PC-3 (cell line): ENCODE data around the gene ITGB4. TPM values are rescaled to one million over a fixed set of nuclear protein-coding genes. Genes with fewer than 3 reads are reported as not detected.

Source experiments
- ATAC-seq: fragments of 200-7000 bp; cut with Tn5 transposase; 2 replicates; pipeline ENCODE4 v1.9.1; 2020; ENCODE audit warnings: mild to moderate bottlenecking, moderate library complexity
- BruUV-seq: library from RNA; stranded (reverse); fragments of 400-500 nt; replicated peaks from 2 replicates; lab custom pipeline; 2021; lab: Mats Ljungman, UMichigan
- CTCF ChIA-PET: fragments of 300-600 bp; sonication (Branson Sonifier 250); formaldehyde crosslinking; loops from one replicate; lab custom pipeline; 2022; ENCODE audit warnings: antibody characterized with exemption; lab: Charles Lee
- POLR2A ChIA-PET: fragments of 300-600 bp; sonication (Branson Sonifier 250); formaldehyde crosslinking; loops from one replicate; lab custom pipeline; 2022; ENCODE audit warnings: antibody characterized with exemption; ENCODE audit not compliant: unreplicated experiment; lab: Charles Lee
- DNase-seq: peaks from one replicate; pipeline ENCODE4 v3.0.0-alpha.2; 2015
- H2AFZ ChIP-seq: fragments of 300-600 bp; sonication (generic); 2 replicates; pipeline ENCODE4 v1.6.0; 2016; ENCODE audit warnings: antibody characterized with exemption, low read length
- H3F3A ChIP-seq: fragments of 300-600 bp; sonication (generic); one replicate; pipeline ENCODE4 v1.6.0; 2017; ENCODE audit warnings: antibody characterized with exemption, low read length, control low read depth, mild to moderate bottlenecking; ENCODE audit not compliant: unreplicated experiment
- H3K27ac ChIP-seq: fragments of 300-600 bp; sonication (generic); 2 replicates; pipeline ENCODE4 v1.5.1; 2016; ENCODE audit warnings: mild to moderate bottlenecking, low read length
- H3K27me3 ChIP-seq: fragments of 300-600 bp; sonication (generic); 2 replicates; pipeline ENCODE4 v1.6.1; 2016; ENCODE audit warnings: low read length, mixed read lengths
- H3K36me3 ChIP-seq: fragments of 300-600 bp; sonication (generic); 2 replicates; pipeline ENCODE4 v1.6.1; 2016; ENCODE audit warnings: low read depth, mixed run types, low read length, mixed read lengths
- H3K4me1 ChIP-seq: fragments of 300-600 bp; sonication (generic); 2 replicates; pipeline ENCODE4 v1.5.1; 2016; ENCODE audit warnings: low read length; ENCODE audit not compliant: insufficient read depth
- H3K4me2 ChIP-seq: fragments of 300-600 bp; sonication (generic); 2 replicates; pipeline ENCODE4 v1.6.0; 2016; ENCODE audit warnings: low read length
- H3K4me3 ChIP-seq: fragments of 300-600 bp; sonication (generic); 2 replicates; pipeline ENCODE4 v1.5.1; 2016; ENCODE audit warnings: mild to moderate bottlenecking, low read length, mixed read lengths
- H3K79me2 ChIP-seq: fragments of 300-600 bp; sonication (generic); 2 replicates; pipeline ENCODE4 v1.6.1; 2017; ENCODE audit warnings: low read length, mixed read lengths
- H3K9ac ChIP-seq: fragments of 300-600 bp; sonication (generic); 2 replicates; pipeline ENCODE4 v1.6.0; 2016; ENCODE audit warnings: mild to moderate bottlenecking, low read length
- H3K9me2 ChIP-seq: fragments of 300-600 bp; sonication (generic); replicated peaks from 2 replicates; pipeline ENCODE4 v1.6.1; 2016; ENCODE audit warnings: mixed run types, low read length, mixed read lengths
- H3K9me3 ChIP-seq: fragments of 300-600 bp; sonication (generic); 2 replicates; pipeline ENCODE4 v1.6.1; 2016; ENCODE audit warnings: low read length, mixed read lengths
- H4K20me1 ChIP-seq: fragments of 300-600 bp; sonication (generic); 2 replicates; pipeline ENCODE4 v1.6.1; 2016; ENCODE audit warnings: low read length, mixed read lengths
- CTCF ChIP-seq: fragments of 300-600 bp; sonication (generic); conservative IDR thresholded peaks from 2 replicates; pipeline ENCODE4 v1.5.1; 2017; ENCODE audit warnings: antibody characterized with exemption, low read depth, mild to moderate bottlenecking, low read length
- EZH2 ChIP-seq: fragments of 300-600 bp; sonication (generic); IDR thresholded peaks from one replicate; pipeline ENCODE4 v1.6.1; 2017; ENCODE audit warnings: antibody characterized with exemption, mild to moderate bottlenecking, low read length; ENCODE audit not compliant: unreplicated experiment
- EZH2phosphoT487 ChIP-seq: fragments of 300-600 bp; sonication (generic); IDR thresholded peaks from 2 replicates; pipeline ENCODE4 v1.6.1; 2018; ENCODE audit warnings: mild to moderate bottlenecking, antibody characterized with exemption, low read length, borderline replicate concordance
- intact Hi-C: fragments of 100-400 bp; cut with micrococcal nuclease; formaldehyde crosslinking; loops from 2 replicates; pipeline ENCODE4 v1.9.0; 2023
- total RNA-seq: library from RNA; depleted of rRNA; stranded (reverse); fragments of >200 nt; gene quantifications from 2 replicates; pipeline ENCODE4 v1.2.3, GENCODE V29; 2014

The ITGB4 gene
- total RNA-seq, 1 experiment from 2014 or later, result 273 TPM

- Histone ChIP-seq H3K4me3 (no peak overlapping the region), H3K9me2 (no peaks in the 10 kb centered on the region), H3K27ac (peak overlapping the region; percentile 4), H3F3A (peaks cover 4% of the 10 kb centered on the region), H2AFZ (no peak overlapping the region), H3K4me1 (peaks cover 75% of the 10 kb centered on the region), H3K9me3 (no peaks in the 10 kb centered on the region), H3K4me2 (no peak overlapping the region), H3K27me3 (no peaks in the 10 kb centered on the region), H3K36me3 (peaks cover 63% of the 10 kb centered on the region), H3K9ac (no peak overlapping the region), H3K79me2 (peaks cover 72% of the 10 kb centered on the region), H4K20me1 (peaks cover 3% of the 10 kb centered on the region; the same call in 1 of the 2 replicates)
- intact Hi-C loops, result no loop called here
- no TSS peak for BruUV-seq
- POLR2A ChIA-PET, result interaction anchor here (0.6 kb wide), 1 partner anchor 242 kb away, joined by 8 read pairs; no protein-coding TSS in a partner anchor
- DNase-seq (no peak), ATAC-seq (no peak)
- TF ChIP-seq EZH2phosphoT487 (no peak), CTCF (no peak), EZH2 (no peak)
- CTCF ChIA-PET, result interaction anchor here (0.5 kb wide), 1 partner anchor 43 kb away, joined by 3 read pairs; no protein-coding TSS in a partner anchor
Measured at GRCh38 chr17:75697651-75698291, 23.5 kb upstream of the ITGB4 start.

GRCh38 chr17:75698659-75699058 lies 22.6 kb upstream of the ITGB4 start:
- H3K4me2 ChIP-seq, result no peak overlapping the region

More at GRCh38 chr17:75698659-75699058, 22.6 kb upstream of the ITGB4 start:
- intact Hi-C loops, result no loop called here
- H3K4me3 ChIP-seq, result no peak overlapping the region
- no TSS peak for BruUV-seq
- no peaks in the 10 kb centered on the region for H4K20me1 ChIP-seq
- peaks cover 69% of the 10 kb centered on the region for H3K79me2 ChIP-seq
- TF ChIP-seq EZH2 (no peak), EZH2phosphoT487 (no peak), CTCF (no peak)
- no peak overlapping the region for H3K9ac ChIP-seq
- H3F3A ChIP-seq, result no peaks in the 10 kb centered on the region
- DNase-seq (no peak), ATAC-seq (no peak)
- H3K9me2 ChIP-seq, result no peaks in the 10 kb centered on the region
- no peak overlapping the region for H2AFZ ChIP-seq
- no peaks in the 10 kb centered on the region for H3K9me3 ChIP-seq
- no peaks in the 10 kb centered on the region for H3K27me3 ChIP-seq
- no peak overlapping the region for H3K27ac ChIP-seq
- peaks cover 72% of the 10 kb centered on the region for H3K4me1 ChIP-seq
- H3K36me3 ChIP-seq, result peaks cover 72% of the 10 kb centered on the region
- CTCF ChIA-PET, result interaction anchor here (0.5 to 0.6 kb wide), 3 partner anchors 24 to 841 kb away, joined by 3 to 5 read pairs (median 3); no protein-coding TSS in a partner anchor
- POLR2A ChIA-PET, result no interaction called here
